Stimulated activated CD8-positive, alpha-beta memory T cell treated with anti-CD3 and anti-CD28 coated beads, Interleukin-4, amount 100 ng/mL, for 1 hour (primary cell): ENCODE measurements around the gene HEATR5B.
"Not testable (repeated sequence)": the region's sequence is repeated elsewhere in the genome, so short reads cannot be mapped to it uniquely, and the experiment has no call there.

Experiments
- DNase-seq, 2 donors: peaks; one replicate each; pipeline ENCODE4 v3.0.0-alpha.2; 2020; ENCODE audit warnings: low read depth in 2 of 2, low spot score in 1 of 2

Gene HEATR5B

GRCh38 chr2:36945240-36945639, 138.9 kb downstream of the HEATR5B start:
- DNase-seq: not testable (repeated sequence)

GRCh38 chr2:36941867-36942266, 142.3 kb downstream of the HEATR5B start:
- no peak for DNase-seq

GRCh38 chr2:36936526-36936925, 147.6 kb downstream of the HEATR5B start:
- not testable (repeated sequence) for DNase-seq

GRCh38 chr2:36931688-36932087, 152.5 kb downstream of the HEATR5B start:
- not testable (repeated sequence) for DNase-seq
